GM12892 (cell line): Measurements from ENCODE around the gene GYS1.

Source experiments
- POLR2A ChIP-seq: IDR thresholded peaks from 2 replicates; pipeline ENCODE4 v1.6.1; 2011; ENCODE audit warnings: low read depth, low read length, control low read depth
- POLR2AphosphoS5 ChIP-seq: IDR thresholded peaks from 2 replicates; pipeline ENCODE4 v1.6.1; 2011; ENCODE audit warnings: low read depth, low read length, control low read depth
- TAF1 ChIP-seq: IDR thresholded peaks from 2 replicates; pipeline ENCODE4 v1.6.1; 2011; ENCODE audit warnings: low read depth, mild to moderate bottlenecking, control low read depth, low read length, borderline replicate concordance

DNA sequence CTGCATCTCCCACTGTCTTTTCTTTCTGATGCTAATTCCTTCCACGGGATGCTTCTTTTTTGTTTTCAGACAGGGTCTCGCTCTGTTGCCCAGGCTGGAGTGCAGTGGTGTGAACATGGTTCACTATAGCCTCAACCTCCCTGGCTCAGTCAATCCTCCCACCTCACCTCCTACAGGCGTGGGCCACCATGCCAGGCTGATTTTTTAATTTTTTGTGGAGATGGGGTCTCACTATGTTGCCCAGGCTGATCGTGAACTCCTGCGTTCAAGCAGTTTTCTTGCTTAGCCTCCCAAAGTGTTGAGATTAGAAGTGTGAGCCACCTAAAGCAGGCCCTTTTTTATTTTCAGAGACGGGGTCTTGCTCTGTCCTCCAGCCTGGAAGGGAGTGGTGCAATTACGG, 4.8 kb downstream of the GYS1 start:
- no peak for TF ChIP-seq POLR2AphosphoS5
- no peak for TF ChIP-seq POLR2A
- no peak for TF ChIP-seq TAF1
